DMS114 treated with DMSO at 0.1 percent for 48 hours (cell line): ENCODE measurements around the gene C2CD2.

Experiments used
- DNase-seq: peaks from one replicate; lab custom pipeline; 2025; ENCODE audit not compliant: unreplicated experiment; lab: John Stamatoyannopoulos, UW

The C2CD2 gene

DNA sequence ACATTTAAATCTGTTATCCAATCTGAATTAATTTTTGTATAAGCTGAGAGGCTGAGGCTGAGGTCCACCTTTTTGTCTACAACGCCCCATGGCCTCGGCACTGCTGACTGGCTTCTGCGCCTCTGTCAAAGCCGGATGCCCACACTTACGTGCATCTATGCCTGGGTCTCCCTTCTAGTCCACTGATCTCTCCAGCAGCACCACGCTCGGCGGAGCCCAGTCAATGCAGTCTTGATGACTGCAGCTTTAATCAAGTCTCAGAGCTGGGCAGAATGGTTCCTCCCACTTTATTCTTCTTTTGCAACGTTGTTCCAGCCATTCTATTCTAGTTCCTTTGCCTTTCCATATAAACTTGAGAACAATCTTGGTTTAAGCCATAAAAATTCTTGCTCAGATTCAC is 84.0 kb downstream of the C2CD2 start:
- DNase-seq: no peak

DNA sequence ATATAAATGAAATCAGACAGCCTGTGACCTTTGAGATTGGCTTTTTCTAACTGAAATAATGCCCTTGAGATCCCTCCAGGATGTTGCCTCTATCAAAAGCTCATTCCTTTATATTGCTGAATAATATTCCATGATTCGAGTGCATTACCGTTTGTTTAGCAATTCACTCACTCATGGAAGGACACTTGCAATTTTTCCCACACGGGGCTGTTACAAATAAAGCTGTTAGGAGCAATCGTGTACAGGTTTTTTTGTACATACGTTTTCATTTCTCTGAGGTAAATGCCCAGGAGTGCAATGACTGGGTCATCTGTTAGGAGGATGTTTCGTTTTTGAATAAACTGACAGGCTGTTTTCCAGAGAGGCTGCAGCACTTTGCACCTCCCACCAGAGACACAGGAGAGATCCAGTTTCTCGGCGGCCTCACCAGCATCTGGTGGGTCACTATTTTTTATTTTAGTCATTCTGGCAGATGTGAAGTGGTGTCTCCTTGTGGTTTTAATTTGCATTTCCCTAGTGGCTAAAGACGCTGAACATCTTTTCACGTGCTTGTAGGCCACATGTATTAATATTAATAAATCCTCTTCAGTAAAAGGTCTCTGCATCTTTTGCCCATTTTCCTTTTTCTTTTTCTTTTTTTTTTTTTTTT is 85.6 kb downstream of the C2CD2 start:
- DNase-seq: no peak

DNA sequence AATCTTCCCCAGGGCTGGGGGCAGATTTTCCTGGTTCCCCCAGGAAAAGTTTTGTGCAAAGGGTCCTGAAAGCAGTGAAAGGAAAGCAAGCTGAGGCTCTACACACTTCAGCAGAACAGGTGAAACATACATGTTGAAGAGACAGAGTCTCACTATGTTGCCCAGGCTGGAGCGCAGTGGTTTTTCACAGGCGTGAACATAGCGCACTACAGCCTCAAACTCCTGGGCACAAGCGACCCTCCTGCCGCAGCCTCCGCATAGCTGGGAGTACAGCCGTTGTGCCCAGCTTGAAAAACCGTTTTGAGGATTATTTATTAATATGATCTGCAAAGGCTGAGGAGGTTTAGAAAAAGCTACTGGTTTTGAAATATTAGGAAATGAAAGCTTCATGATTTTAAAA is 86.5 kb downstream of the C2CD2 start:
- no peak for DNase-seq

DNA sequence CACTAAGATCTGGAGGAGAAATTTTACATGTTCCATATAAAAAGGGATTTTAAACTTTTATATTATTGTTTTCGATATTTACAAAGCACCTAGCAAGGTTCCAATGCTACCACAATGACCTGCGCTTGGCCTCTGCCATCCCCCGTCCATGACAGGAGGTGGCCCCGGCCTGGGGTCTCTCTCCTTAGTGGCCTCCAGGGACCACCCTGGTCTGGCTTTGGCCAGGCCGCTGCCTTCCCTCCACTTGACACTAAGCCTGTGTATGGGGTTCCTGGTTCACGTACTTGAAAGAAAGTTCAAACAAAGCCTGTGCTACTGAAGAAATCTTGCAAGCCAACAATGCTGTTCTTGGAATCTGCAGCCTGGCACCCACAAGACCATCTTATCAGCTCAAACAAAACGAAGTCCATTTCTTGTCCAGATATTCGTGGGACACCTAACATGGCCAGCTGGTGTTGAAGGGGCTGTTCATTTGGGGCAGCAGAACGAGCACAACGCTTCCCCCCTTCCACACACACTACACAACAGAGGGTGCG is 87.5 kb downstream of the C2CD2 start:
- DNase-seq: no peak

DNA sequence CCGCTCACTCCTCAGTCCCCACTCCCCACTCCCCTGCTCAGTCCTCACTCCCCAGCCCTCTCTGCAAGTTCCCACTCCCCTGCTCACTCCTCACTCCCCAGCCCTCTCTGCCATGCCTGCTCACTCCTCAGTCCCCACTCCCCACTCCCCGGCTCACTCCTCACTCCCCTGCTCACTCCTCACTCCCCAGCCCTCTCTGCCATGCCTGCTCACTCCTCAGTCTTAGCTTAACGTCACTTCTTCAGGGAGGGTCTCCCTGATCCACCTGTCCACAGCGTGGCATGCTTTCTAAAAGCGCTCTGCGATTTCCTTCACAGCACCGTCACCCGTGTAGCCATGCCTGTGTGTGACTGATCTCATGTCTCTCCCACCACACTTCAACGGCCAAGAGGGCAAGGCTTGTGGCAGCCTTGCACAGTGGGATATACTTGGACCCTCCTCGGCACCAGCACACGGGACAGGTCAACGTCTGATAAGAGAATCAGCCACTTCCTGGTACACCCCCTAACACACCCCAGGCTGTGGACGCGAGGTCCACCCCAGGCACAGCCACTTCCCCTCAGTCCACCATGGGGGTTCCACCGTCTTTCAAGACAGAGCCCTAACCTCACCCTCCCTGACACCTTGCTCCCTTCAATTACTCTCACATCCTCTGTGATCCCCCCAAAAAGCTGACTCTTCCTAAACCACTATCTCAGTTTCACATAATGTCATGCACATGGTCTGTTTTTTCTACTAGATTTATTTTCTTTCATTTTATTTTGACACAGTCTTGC is 88.6 kb downstream of the C2CD2 start:
- no peak for DNase-seq

DNA sequence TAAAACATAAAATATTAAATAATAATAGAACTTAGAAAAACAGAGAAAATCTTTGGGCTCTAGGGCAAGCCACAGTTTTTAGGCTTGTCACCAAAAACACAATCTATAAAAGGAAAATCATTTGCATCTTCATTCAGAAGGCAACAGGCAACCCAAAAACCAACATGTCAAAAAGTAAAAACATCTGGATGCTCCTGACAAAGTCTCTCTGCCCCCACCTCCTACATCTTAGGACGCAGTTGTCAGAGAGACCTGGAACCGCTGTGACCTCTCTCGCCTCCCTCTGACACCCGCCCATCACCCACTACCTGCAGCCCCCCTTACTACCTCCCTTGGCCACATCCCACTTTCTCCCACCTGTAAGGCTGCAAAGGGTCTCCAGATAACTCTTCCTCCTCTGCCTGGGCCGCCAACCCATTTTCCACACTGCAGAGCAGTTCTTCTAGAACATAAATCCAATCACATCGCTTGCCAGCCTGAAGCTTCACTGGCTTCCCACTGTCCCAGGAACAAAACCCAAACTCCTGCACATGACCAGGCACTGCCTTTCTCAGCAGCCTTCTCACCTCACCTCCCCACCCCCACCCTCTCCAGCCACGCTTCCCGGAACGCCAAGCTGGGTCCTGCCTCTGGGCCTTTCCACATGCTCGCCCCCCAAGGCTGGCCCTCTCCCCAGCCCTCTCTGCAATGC is 89.4 kb downstream of the C2CD2 start:
- DNase-seq: no peak

DNA sequence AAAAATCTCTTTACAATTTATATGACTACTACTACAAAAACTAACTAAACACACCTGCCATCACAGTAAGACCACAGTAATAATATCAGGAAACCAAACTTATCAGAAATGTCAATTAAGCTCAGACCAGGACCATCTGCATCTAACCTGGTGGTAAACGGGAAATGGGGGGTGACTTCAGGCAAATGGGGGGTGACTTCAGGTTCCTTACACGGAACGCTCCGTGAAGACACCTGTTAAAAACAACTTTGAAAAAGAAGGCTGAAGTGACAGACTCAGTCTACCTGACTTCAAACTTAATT is 90.4 kb downstream of the C2CD2 start:
- DNase-seq: no peak

DNA sequence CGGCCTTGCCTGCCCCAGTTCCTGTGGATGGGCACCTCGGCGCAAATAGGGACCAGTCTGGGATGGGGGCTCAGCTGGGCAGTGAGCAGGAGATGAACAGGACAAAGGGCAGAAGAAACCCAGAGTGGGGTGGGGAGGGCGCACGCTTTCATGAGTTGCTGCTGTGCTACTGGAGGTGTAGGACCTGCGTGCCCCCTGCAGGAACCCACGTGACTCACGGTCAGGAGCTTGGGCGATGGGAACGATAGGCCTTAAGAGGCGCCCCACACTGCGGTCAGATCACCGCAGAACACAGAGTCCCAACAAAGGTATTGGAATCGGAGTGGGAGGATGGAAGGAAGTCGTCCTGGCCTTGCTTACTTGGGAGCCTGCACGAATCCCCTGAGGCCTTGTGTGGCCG is 91.8 kb downstream of the C2CD2 start:
- DNase-seq: no peak

DNA sequence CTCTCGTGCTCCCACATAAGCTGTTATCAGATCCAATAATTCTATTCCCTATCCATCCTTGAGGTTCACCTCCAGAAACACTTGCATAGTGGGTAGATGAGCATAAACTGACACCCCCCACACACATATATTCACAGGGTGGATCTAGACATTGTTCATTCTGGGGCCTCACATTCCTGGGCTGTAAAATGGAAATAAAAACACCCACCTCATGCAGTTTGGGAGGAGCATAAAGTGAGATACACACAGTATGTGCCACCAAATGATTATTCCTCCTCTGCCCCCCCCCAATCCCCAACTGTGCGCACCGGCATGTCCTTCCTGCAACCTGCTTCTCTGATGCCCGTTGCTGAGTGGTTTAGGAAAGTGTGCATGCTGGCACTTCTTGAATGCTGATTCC is 92.6 kb downstream of the C2CD2 start:
- no peak for DNase-seq

DNA sequence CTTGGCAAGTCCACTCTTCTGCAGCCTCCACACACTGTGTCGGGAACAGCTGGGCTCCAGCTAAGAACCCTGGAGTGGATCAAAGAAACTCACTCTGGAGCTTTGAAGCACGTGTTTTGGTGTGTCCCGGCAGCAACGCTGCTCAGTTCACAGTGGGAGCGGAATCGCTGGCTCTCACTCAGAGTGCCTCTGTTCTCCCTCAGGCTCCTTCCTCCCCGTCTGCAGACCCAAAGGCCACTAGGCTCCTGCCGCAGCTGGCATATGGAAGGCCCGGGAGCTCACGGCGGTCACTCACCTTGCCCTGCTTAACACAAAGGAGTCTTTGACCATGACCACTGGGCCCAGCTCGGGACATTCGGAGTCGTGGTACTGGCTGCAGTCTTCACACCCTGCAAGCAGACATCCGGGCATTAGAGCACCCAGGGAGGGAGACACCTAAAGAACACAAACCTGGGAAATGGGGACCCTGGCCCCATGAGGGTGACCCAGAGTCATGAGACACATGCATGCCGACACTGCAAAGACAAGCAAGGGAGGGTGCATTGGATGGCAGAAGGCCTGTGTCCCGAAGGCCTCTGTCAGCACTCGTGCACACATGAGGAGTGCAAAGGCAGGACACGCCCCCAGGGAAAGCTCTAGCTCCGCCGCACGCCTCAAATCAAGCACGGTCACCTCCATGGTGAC is 94.4 kb downstream of the C2CD2 start:
- no peak for DNase-seq

DNA sequence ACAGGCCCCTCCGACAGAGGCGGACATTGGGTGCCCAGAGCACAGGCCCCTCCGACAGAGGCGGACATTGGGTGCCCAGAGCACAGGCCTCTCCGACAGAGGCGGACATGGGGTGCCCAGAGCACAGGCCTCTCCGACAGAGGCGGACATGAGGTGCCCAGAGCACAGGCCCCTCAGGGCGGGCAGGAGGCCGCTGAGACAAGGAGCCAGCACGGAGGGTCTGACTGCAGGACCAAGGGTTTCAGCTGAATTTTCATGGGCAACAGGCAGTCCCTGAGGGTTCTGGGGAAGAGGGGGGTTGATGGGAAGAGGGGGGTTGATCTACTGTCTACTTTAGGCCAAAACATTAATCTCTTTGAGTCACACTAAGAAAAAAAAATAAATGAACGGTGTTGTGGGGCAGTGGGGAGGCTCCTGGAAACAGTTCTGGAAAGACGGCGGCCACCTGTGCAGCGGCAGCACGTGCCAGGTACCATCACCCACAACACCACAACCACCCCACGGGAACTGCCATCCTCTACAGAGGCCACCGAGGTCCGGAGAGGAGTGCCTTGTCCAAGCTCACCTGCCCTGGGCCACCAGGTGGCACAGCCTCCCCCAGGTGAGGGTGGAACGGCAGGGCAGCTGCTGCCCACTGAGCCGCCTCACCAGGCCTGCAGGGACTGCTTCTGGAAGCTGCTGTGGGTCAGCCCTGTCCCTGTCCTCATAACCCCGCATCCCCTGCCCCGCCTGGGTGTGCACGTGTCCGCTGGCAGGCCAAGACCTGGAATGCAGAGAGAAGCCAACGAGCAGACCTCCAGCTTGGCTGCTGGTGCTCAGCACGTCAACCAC is 95.1 kb downstream of the C2CD2 start:
- no peak for DNase-seq

DNA sequence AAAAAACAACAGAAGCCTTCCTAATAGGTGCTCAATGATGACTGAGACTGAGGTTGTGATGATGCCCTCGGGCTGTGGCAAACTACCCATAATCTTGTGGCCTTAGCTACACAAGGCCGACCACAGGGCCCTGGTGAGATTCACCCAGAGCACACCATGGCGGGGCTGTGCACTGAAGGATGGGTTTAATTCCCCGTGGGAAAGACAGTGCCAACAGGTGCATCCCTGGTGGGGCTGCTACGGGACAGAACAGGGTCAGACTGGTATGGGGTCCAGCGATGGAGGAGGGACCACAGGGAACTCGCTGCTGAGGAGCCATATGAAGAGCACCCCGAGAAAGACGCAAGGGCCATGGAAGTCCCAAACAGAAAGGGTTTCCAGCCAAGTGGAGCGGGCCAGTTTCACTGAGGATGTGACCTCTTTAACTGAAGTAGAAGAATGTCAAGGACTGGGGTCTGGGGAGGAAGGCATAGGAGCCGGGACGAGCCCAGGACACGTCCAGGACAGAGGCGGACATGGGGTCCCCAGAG is 96.0 kb downstream of the C2CD2 start:
- no peak for DNase-seq

DNA sequence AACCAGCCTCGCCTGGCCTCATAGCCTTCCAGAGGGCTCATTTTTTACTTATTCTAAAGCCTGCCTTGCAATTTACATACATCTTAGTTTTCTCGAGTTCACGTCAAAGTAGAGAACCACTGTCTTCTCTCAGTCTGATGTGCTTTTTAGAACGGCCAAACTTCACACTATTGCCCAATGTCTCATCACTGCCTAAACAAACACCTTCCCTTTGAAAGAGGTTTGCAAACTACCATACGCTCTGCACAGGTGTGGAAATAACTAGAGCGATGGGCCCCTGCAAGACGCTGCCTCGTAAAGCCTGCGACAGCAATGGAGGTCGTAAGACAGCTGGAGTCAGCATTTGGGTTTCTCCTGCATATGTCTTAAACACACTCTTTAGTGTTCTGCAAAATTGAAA is 97.2 kb downstream of the C2CD2 start:
- DNase-seq: no peak

DNA sequence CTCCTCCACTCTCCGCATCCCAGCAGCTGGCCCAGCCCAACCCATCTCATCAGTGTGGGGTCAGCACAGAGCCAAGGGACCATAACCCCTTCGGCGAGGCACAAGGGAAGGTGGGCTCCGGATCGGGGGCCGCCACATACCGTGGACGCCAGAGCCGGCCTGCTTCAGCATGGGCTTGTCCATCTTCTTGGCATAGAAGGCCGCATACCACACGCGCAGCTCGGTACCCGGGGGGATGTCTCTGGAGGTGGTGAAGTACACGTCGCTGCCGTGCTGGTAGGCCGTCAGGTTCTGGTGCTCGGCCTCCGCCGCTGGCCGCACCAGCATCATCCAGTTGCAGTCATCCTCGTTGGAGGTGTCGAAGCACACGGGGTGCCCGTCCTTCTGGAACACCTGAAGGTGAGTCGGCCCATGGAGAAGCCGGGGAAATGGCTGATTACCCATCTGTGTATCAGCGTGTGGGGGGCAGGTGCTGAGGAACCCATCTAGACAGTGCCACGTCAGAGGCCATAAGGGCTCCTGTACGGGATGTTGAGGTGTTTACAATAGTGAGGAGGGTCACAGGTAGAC is 99.3 kb downstream of the C2CD2 start:
- DNase-seq: no peak

DNA sequence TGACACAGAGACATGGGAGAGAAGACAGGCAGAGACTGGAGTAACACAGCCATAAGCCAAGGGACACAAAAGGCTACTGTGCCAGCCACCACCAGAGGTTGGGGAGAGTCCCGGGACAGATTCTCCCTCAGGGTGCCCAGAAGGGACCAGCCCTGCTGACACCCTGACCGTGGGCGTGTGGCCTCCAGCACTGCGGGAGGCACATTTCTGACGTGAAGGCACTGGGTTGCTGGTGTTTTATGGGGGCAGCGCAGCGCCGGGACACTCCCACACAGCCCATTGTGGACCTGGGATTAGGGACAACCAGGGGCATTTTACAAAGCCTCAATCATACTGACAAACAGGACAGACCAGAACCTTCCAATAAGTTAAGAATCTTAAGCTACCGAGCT is 100.9 kb downstream of the C2CD2 start:
- DNase-seq: no peak

DNA sequence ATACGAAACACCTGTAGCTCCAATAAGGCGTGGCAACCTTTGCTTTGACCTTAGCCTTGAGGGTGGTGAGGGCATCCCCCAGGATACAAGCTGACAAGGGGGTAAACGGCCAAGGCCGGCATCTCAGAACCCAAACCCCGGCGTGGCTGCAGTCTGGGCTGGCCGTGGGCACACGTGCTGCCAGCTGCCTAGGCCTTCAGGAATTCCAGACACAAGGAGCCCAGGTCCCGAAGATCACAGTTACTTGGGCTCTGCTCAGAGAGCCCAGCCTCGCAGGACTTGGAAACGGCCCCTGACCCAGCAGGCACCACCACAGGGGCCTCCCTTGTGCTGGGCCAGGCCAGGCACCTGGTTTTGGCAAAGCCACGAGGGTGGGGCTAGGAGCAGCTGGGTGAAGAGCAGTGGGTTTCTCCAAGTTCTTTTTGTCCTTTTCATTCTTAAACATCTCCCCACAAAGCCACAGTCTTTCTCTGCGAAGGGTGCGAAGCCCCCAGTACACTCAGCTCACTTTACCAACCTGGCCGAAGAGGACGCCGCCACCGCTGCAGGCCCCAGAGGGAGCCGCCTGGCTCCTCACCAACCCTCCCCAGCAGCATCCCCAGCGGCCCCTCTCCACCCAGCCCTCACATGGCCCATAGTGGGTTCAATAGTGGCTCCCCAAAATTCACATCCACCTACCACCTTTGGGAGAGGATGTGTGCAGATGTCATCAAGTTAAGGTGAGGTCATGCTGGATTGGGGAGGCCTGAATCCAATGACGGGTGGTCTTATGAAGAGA is 101.5 kb downstream of the C2CD2 start:
- no peak for DNase-seq

DNA sequence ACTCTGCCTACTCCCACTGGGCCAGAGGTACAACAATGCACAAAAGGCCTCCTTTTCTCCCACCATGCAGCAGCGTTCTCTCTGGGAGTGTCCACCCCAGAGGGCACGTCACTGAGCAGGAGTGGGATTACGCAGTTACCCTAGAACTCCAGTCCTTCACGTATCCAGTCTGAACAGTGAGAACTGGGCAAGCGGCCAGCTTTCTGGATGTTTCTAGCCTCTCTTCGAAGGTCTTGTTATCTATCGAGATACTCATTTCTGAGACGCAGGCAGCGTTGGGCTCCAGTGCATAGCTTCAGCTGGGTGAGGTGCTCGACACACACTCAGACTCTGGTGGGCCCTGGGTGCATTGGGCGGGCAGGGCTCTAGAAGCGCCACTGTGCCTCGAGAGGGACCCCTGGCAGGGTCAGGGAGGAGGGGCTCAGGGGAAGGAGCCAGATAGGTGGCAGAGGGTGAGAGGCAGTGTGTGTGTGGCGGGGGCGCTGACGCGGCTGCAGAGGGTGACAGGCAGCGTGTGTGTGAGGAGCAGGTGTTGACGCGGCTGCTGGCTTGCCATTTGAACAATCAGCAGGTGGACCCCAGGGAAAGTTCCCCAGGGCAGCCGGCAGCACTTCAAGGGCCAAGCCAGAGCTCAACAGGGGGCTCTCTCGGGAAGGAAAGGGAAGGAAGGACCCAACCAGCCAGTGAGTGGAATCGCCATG is 102.6 kb downstream of the C2CD2 start:
- DNase-seq: no peak

DNA sequence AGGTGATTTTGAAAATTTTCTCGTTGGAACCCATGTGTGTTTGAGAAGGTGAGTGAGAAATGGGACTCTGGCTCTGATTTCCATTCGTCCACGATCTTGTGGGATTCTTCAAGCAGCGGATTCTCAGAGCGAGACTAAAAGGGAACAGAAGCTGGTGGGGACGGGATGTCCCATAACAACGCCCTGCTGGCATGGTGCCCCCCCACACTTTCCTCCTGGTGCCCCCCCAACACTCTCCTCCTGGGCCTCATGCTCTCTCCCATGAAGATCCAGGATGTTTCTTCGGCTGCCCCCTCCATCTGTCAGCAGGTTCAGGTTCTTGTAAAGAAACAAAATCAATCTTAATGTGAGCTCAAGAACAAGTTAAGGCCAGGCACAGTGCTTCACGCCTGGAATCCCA is 103.7 kb downstream of the C2CD2 start:
- DNase-seq: no peak
